ENCODE data around the gene FOXJ1.
A peak's percentile ranks its signal among the peaks of the same experiment; 100 is the strongest.

Gene FOXJ1

DNA sequence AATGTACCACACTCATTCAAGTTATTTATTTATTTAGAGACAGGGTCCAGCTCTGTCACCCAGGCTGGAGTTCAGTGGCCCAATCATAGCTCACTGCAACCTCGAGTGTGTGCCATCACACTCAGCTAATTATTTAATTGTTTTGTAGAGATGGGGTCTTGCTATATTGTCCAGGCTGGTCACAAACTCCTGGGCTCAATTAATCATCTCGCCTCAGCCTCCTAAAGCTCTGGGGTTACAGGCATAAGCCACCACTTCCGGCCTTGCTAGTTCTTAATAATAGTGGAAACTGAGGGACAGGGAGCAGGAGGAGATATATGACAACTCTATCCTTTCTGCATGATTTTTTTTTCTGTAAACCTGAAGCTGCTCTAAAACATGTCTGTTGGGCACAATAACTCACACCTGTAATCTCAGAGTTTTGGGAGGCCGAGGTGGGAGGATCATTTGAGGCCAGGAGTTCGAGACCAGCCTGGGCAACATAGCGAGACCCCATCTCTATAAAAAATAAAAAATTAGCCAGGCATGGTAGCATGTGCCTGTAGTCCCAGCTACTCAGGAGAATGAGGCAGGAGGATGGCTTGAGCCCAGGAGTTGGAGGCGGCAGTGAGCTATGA, 25.8 kb downstream of the FOXJ1 start:
- no peak for DNase-seq
- no peak for TF ChIP-seq GATA1 (IDR thresholded peaks at IDR 0.05; ENCODE audit: low read depth, low read length)
- TF ChIP-seq POLR2A (IDR thresholded peaks at IDR 0.05; ENCODE audit: low read length): no peak

DNA sequence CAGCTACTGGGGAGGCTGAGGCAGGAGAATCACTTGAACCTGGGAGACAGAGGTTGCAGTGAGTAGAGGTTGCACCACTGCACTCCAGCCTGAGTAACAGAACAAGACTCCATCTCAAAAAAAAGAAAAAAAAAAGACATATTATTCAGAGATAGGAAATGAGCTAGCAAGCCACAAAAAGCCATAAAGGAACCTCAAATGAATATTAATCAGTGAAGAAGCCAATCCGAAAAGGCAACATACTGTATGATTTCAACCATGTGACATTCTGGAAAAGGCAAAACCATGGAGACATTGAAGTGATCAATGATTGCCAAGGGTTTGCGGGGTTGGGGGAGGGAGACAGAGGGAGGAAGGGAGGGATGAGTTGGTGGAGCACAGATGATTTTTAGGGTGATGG, 29.1 kb downstream of the FOXJ1 start:
- TF ChIP-seq GATA1 (IDR thresholded peaks at IDR 0.05; ENCODE audit: low read depth, low read length) (no peak), POLR2A (IDR thresholded peaks at IDR 0.05; ENCODE audit: low read length) (no peak)
- no peak for DNase-seq

DNA sequence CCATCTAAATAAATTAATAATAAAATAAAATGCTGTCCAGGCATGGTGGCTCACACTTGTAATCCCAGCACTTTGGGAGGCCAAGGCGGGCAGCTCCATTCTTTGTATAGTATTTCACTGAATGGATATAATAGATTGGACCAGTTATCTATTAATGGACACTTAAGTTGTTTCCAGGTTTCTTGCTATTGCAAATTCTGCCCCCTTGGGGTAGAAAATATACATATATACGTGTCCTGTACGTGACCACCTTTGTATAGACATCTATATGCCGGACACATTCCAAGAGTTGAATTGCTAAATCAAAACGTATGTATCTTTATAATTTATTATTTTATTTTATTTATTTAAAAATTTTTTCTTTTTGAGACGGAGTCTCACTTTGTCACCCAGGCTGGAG, 33.5 kb downstream of the FOXJ1 start:
- TF ChIP-seq GATA1 (IDR thresholded peaks at IDR 0.05; ENCODE audit: low read depth, low read length) (no peak), POLR2A (IDR thresholded peaks at IDR 0.05; ENCODE audit: low read length) (no peak)
- peak; percentile 44 to 59 for DNase-seq

DNA sequence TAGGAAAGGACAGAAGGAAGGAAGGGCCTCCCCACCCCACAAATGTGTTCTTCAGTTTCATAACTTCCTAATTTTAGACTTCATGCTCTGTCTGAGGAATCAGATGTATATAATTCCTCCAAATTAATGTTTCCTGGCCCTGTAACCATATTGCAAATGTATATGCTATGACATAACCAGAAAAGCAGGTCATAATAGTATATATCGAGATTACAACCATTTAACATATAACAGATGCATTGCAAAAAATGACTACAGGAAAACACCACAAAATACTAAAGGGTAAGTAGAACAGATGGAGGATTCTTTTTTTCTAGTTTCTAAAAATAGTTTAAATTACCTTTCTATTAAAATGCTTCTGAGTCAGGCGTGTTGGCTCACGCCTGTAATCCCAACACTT, 34.3 kb downstream of the FOXJ1 start:
- no peak for DNase-seq
- no peak for TF ChIP-seq POLR2A (IDR thresholded peaks at IDR 0.05; ENCODE audit: low read length)
- TF ChIP-seq GATA1 (IDR thresholded peaks at IDR 0.05; ENCODE audit: low read depth, low read length): no peak

DNA sequence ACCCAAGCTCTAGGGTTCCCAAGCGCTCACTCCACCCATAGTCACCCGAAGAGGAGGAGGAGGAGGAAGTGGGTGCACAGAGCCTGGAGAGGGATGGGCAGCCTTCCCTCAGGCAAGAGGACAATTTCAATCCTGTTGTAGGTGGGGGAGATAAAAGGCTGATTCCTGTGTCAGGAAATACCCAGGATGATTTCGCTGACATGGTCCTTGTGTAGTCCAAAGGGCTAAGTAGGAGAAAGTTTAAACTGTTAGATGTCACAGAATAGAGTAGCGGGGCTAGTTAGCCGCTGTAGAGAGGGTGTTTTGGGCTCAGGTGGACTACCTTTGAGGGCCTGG, 36.2 kb downstream of the FOXJ1 start:
- DNase-seq: no peak
- TF ChIP-seq POLR2A (IDR thresholded peaks at IDR 0.05; ENCODE audit: low read length): no peak

DNA sequence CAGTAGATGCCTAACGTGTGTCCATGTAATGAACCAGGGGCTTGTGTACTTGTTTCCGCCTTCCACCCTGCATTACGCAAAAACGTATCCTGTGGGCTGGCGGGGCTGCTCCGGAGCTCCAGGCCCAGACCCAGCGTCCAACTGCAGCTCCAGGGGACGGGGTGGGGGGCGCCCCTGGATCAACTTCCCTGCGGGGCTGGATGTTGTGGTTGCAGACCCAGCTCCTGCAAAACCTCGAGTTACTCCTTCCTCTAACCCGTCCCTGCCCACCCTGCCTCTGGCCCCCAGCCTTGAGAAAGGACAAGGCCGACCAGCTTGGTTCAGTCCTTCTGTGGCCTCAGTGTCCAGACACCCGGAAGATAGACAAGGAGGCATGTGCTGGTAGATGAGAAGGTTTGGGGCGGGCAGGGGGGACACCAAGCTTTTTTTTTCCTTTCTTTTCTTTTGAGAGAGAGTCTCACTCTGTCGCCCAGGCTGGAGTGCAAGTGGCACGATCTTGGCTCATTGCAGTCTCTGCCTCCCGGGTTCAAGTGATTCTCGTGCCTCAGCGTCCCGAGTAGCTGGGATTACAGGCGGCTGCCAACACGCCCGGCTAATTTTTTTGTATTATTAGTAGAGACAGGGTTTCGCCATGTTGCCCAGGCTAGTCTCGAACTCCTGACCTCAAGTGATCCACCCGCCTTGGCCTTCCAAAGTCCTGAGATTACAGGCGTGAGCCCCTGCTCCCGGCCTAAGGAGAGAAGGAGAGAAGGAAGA, 36.7 kb downstream of the FOXJ1 start:
- no peak for TF ChIP-seq GATA1 (IDR thresholded peaks at IDR 0.05; ENCODE audit: low read depth, low read length)
- TF ChIP-seq POLR2A (IDR thresholded peaks at IDR 0.05; ENCODE audit: low read length): no peak
- no peak for DNase-seq

DNA sequence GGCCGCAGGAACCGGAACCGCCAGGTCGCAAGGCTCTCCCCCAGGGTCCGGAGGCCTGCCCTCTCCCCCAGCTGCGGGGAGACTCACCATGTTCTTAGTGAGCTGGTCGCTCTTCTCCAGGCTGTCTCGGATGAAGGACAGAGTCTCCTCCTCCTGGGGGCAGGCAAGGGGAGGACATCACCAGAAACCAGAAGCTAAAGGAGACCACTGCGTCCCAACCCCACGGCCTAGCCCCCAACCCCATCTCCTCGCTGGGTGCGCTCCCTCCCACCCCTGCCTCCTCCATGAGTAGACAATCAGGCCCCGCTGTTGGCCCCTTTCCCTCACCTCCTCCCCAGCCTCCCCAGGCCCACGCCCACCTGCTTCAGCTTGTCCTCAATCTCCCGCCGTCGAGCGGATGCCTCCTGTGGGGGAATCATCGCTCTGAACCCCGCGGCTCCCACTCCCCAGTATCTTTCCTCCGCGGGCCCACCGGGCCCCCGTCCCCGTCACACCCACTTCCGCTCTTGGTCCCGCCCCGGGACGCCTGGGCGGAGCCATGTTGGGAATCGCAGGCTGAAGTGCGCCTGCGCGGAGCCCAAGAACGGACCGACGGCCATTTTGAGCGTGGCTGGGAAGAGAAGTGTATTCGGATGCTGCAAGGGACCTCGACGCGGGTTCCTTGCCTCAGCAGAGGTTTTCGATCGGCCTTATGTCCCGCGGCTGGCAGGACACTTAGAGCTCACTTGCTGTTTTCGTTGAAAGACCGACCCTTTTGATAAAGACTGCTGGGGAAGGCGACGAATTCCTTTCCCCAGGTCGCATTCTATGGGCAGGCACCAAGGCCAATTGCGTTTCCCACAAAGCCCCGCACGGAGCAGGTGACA, 37.5 kb downstream of the FOXJ1 start, which contains the start of gene EXOC7:
TSS of gene EXOC7 (minus strand) at position 514 of the 866 bp plus-strand sequence. CDS start at position 419, 95 bp downstream.
- peak; percentile 94 to 97 for DNase-seq

DNA sequence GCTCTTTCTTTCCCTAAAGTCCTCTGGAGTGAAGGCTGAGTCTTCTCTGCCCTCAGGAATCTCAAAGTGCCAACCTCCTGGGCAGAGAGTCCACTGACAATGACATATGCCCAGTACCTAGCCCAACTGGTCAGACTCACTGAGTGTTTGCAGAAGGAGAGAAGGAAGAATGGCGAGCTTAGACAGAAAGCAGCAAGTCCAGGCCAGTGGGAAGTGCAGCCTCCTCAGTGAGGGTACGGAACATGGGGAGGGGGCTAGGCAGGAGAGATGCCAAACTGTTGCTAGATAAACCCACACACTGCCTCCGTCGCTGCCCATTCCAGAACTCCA, 38.1 kb downstream of the FOXJ1 start:
- DNase-seq: no peak
- TF ChIP-seq GATA1 (IDR thresholded peaks at IDR 0.05; ENCODE audit: low read depth, low read length): no peak

More for the DNA sequence above, 37.5 kb downstream of the FOXJ1 start, which contains the start of gene EXOC7:
- TF ChIP-seq GATA1 (IDR thresholded peaks at IDR 0.05; ENCODE audit: low read depth, low read length): no peak
- peak; percentile 84 for TF ChIP-seq POLR2A (IDR thresholded peaks at IDR 0.05; ENCODE audit: low read length)

DNA sequence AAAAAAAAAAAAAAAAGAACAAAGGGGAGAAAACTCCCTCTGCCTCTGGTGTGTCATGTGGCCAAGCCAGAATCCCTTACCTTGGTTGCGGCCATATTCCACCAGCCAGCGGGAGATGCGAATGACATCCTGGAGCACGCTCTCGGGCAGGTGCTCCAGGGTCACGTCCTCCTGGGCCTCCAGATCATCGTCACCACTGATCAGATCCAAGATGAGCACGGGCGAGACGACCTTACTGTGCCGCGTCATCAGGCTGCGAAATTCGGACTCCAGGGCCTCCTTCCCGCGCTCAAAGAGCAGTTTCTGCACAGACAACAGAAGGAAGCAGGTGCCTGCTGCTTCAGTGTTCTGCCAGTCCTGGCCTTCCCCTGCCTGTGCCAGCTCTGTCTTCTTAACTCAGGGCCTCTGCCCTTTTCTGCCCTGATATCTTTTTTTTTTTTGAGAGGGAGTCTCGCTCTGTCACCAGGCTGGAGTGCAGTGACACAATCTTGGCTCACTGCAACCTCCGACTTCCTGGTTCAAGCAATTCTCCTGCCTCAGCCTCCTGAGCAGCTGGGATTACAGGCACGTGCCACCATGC, 43.2 kb downstream of the FOXJ1 start:
- TF ChIP-seq GATA1 (IDR thresholded peaks at IDR 0.05; ENCODE audit: low read depth, low read length): no peak
- TF ChIP-seq POLR2A (IDR thresholded peaks at IDR 0.05; ENCODE audit: low read length): no peak
- no peak for DNase-seq

DNA sequence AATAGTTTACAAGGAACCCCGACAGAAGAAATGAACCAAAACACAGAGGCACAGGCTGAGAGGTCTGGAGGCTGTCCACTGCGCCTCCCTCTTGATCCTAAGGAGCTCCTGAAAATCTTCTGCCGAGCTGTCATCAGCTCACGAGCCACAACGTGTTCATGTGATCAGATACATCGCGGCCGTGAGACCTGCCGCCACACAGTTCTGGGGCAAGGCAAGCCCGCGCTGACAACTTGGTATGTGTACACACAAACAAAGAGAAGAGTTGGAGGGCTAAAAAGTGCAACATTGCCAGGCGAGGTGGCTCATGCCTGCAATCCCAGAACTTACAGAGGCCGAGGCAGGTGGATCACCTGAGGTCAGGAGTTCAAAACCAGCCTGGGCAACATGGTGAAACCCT, 45.1 kb downstream of the FOXJ1 start:
- DNase-seq: no peak
- TF ChIP-seq POLR2A (IDR thresholded peaks at IDR 0.05; ENCODE audit: low read length) (no peak), GATA1 (IDR thresholded peaks at IDR 0.05; ENCODE audit: low read depth, low read length) (no peak)

DNA sequence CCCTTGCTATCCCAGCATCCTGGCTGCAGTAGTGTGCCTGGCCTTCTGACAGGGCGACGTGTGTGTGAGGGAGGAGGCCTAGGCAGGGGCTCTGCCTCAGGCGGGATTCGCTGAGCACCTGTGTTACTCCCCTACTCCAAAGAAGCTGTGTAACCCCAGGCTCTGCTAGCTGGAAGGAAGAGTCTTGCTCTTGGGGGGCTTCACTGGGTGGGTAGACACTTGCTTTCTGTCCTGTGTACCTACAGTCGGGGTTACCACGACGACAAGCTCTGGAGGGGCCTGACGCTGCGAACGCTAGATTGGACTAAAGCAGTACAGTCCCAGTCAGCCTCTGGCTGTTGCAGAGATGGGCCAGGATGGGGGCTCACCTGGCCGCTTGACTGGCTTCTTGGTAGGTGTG, 47.0 kb downstream of the FOXJ1 start:
- DNase-seq: no peak
- TF ChIP-seq GATA1 (IDR thresholded peaks at IDR 0.05; ENCODE audit: low read depth, low read length): no peak
- TF ChIP-seq POLR2A (IDR thresholded peaks at IDR 0.05; ENCODE audit: low read length): no peak

DNA sequence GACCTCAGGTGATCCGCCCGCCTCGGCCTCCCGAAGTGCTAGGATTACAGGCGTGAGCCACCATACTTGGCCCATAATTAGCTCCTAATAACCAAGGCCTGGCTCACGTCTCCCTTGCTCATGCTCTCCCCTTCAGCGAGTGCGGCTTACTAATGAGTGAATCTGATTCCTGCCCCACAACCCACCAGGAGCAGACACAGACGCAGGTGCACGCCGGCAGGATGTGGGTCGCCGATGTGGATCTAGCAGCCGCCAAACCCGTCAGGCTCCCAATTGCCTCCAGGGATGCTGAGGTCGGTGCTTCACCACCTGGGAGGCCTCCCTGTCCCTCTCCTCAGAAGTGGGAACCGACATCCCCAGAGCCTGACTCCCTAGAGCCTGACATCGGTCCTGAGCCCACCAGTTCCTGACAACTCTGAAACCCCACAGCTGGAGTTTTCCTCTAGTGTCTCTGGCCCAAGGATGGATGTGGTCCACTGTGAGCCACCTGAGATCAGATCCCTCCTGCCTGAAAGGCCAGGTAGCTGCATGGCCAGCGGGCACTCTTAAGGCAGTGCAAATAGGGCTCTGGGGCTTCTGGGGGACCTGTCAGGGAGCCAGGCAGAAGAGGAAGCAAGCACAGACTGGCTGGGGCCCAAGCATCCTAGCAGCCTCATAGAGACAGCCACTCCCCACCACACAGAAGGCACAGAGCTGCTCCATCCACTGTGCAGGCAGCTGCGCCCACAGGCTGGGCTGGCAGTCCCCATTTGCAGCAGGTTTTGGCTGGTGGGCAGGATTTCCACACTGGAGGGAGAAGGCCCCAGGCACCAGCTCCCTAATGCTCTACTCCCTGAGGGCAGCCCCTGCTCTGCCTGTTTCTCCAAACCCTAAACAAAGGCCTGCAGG, 48.3 kb downstream of the FOXJ1 start:
- no peak for DNase-seq
- TF ChIP-seq GATA1 (IDR thresholded peaks at IDR 0.05; ENCODE audit: low read depth, low read length) (no peak), POLR2A (IDR thresholded peaks at IDR 0.05; ENCODE audit: low read length) (no peak)

DNA sequence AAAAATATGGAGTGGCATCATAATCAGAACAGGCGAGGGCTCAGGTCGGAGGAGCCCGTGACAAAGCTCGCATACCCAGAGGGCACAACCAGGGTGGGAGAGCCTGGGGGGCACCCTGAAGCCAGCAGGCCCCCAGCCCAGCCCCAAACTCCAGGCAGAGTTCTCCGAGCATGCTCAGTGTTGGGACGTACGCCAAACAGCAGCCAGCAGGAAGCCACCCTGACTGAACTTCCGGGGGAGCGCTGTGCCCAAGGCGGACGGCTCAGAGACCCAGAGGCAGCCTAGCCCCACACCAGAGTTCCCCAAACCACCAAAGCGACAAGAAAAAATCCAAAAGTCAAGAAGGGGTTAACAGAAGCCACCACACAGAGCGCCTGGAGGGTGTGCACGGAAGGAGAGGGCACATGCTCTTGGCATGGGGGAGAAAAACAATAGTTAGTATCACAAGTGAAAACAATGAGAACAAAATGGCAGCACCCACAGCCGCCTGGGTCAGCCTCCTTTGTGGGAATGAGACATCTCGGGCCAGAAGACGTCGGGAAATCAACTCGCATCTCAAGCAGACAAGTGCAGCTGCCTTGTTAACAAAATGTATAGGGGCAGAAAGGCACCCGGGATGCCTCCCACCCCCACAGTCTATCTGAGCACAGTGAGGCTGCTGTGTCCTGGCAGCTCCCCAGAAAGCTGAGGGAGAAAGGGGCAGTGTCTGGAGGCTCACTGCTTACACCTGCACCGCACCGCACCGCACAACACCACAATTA, 49.3 kb downstream of the FOXJ1 start:
- DNase-seq: no peak
- TF ChIP-seq POLR2A (IDR thresholded peaks at IDR 0.05; ENCODE audit: low read length): no peak
- TF ChIP-seq GATA1 (IDR thresholded peaks at IDR 0.05; ENCODE audit: low read depth, low read length): no peak
